EL (cell line): ENCODE measurements around the gene HOXC4.
A peak's percentile ranks its signal among the peaks of the same experiment; 100 is the strongest.

Experiments used
- DNase-seq: peaks from one replicate; pipeline ENCODE4 v3.0.0-alpha.2; 2016

HOXC4 gene

DNA sequence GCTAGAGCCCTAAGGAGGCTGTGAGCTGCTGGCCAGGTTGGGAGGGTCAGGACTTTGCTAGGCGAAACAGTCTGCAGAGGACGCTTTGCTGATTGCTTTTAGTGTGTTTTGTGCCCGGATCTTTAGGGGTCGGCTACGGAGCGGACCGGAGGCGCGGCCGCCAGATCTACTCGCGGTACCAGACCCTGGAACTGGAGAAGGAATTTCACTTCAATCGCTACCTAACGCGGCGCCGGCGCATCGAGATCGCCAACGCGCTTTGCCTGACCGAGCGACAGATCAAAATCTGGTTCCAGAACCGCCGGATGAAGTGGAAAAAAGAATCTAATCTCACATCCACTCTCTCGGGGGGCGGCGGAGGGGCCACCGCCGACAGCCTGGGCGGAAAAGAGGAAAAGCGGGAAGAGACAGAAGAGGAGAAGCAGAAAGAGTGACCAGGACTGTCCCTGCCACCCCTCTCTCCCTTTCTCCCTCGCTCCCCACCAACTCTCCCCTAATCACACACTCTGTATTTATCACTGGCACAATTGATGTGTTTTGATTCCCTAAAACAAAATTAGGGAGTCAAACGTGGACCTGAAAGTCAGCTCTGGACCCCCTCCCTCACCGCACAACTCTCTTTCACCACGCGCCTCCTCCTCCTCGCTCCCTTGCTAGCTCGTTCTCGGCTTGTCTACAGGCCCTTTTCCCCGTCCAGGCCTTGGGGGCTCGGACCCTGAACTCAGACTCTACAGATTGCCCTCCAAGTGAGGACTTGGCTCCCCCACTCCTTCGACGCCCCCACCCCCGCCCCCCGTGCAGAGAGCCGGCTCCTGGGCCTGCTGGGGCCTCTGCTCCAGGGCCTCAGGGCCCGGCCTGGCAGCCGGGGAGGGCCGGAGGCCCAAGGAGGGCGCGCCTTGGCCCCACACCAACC is 23.9 kb upstream of the HOXC4 start:
- no peak for DNase-seq

DNA sequence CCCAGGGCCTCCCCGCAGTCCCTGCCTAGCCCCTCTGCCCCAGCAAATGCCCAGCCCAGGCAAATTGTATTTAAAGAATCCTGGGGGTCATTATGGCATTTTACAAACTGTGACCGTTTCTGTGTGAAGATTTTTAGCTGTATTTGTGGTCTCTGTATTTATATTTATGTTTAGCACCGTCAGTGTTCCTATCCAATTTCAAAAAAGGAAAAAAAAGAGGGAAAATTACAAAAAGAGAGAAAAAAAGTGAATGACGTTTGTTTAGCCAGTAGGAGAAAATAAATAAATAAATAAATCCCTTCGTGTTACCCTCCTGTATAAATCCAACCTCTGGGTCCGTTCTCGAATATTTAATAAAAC is 23.2 kb upstream of the HOXC4 start:
- DNase-seq, result no peak

DNA sequence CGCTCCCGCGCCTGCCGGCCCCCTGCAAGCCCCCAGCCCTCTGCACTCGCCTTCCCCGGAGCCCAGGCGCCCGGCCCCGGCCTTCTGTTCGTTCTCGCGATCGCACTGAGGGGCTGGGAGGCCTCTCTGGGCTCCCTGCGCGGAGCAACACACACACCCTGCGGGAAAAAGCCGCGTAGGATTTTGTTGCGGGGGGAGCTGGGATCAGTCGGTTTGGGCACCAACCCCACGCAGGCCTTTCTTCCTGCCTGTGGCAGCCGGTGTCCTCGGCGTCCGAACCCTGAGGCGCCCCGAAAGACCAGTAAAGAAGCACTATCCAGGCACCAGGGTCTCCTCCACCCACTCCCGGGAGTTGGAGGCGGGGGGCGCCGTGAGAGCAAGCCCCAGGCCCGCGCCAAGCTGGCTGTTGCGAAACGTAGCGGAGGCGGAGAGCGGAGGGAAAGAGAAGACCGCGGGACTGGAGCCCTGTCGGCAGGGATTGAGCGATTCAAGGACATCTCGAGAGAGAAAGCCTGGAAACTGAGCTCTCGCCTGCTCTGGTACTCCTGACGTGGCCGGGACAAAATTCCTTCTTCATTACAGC is 22.7 kb upstream of the HOXC4 start:
- no peak for DNase-seq

GRCh38 chr12:54031480-54031879 is 22.2 kb upstream of the HOXC4 start:
- DNase-seq, result no peak

GRCh38 chr12:54032086-54032619 is 21.5 kb upstream of the HOXC4 start:
- no peak for DNase-seq

- peak; percentile 82 for DNase-seq
Measured at GRCh38 chr12:54032627-54033100, 21.0 kb upstream of the HOXC4 start, which contains the start of gene HOXC5. Gene HOXC5 (plus strand): TSS chr12:54033050. CDS start chr12:54033123, 73 bp downstream.

DNA sequence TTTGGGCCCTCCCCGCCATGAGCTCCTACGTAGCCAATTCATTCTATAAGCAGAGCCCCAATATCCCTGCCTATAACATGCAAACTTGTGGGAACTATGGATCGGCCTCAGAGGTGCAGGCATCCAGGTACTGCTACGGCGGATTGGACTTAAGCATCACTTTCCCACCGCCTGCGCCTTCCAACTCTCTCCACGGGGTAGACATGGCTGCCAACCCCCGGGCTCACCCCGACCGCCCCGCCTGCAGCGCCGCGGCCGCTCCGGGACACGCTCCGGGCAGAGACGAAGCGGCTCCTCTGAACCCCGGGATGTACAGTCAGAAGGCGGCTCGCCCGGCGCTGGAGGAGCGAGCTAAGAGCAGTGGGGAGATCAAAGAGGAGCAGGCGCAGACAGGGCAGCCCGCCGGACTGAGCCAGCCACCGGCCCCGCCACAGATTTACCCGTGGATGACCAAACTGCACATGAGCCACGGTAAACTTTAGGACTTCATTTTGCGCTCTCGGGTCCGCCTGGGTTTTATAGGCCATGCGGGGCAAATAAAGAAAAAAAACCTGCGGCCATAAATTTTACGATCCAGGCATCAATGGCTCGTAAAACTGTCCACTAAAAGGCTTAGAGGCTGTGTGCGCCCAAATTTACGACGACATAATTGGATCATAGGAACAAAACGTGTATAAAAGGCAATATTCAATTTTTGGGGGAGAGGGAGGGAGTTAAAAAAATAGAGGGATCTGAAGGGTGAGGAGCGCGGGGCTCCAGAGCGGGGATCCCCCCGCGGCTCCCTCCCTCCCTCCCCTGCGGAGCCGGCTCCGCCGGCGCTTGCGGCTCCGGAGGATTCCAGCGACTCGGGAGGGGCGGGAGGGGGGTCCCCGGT is 20.3 kb upstream of the HOXC4 start:
- peak; percentile 63 for DNase-seq

GRCh38 chr12:54033980-54034784 is 19.5 kb upstream of the HOXC4 start:
- no peak for DNase-seq

DNA sequence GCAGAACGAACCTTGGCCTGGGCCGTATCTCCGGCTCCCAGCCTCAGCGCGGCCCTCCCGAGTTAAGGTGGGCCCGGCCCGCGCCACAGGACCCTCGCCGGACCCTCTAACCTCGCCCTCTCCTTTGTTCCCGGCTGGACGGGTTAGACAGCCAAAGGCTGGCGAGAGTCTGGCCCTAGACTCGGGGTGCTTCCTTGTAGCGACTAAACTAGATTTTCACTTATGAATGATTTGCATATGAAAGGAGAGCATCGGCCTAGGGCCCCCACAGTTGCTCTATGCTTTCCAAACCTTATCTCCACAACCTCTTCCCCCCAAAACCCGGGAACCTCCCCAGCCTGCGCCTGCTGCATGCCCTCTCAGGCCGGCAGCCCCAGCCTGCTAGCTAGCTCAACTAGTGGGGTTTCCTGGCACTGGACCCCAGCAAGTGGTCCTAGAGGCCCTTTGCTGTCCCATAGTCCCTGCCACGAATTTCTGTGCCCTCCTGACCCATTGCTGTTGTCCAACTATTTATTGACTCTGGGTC is 18.8 kb upstream of the HOXC4 start:
- no peak for DNase-seq

GRCh38 chr12:54035568-54036264 is 17.9 kb upstream of the HOXC4 start:
- no peak for DNase-seq

- peak; percentile 52 for DNase-seq
Measured at GRCh38 chr12:54036620-54037359, 16.8 kb upstream of the HOXC4 start.

GRCh38 chr12:54037360-54038283 is 16.0 kb upstream of the HOXC4 start:
- DNase-seq, result no peak

DNA sequence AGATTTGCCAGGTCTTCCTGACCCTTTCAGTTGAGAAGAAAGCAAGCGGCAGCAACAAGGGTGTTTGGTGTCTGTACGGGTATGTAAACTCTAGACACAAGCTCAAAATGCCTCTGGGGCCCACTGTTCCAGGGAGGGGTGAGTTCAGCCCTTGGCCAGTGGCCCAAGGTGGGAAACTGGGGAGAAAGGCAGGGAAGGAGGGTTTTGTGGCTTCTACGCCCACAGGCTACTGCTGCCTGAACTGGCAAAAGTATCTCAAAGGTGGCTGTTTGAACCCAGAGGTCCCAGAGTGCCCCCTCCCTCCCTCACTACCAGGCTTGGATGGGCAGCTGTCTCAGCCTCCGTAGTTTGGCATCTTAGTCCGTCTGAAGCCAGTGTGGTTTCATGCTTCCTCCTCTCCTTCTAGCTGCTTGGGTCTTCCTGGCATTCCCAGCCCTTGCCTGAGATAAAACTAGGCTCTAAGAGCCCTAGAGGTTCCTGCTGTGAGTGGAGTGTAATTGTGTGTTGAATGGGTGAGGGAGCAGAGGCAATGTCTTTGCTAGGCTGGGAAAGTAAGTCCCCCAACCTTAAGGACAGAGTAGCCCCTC is 15.3 kb upstream of the HOXC4 start:
- no peak for DNase-seq

- no peak for DNase-seq
Measured at GRCh38 chr12:54038871-54039414, 14.7 kb upstream of the HOXC4 start.

- DNase-seq, result no peak
Measured at GRCh38 chr12:54039417-54040147, 14.1 kb upstream of the HOXC4 start.

DNA sequence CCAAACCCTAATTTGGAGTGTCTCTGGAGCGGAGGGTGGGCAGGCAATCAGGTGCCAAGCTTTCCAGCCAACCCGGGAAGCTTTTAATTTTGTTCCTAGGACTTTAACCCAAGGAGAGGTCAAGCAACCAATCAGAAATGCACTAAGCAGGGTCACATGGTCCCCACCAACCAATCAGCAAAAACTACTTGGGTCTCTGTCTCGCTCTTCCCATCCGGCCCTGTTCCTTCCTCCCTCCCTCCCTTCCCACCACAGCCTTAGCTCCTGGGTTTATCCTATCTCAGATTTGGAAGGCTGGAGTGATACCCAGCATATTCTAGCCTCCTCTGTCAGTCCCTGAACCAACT is 13.5 kb upstream of the HOXC4 start:
- no peak for DNase-seq

- no peak for DNase-seq
Measured at GRCh38 chr12:54040648-54041047, 13.0 kb upstream of the HOXC4 start.

GRCh38 chr12:54041097-54041690 is 12.4 kb upstream of the HOXC4 start:
- DNase-seq, result no peak
